ENCODE results near the gene SLC7A4.
A peak's percentile ranks its signal among the peaks of the same experiment; 100 is the strongest.
"Not testable (repeated sequence)": the region's sequence is repeated elsewhere in the genome, so short reads cannot be mapped to it uniquely, and the experiment has no call there.

Gene SLC7A4

GRCh38 chr22:21064917-21065864, 32.8 kb upstream of the SLC7A4 start:
- no peak for DNase-seq (ENCODE audit: low read depth)

GRCh38 chr22:21064425-21064824, 32.1 kb upstream of the SLC7A4 start:
- DNase-seq (ENCODE audit: low read depth), result not testable (repeated sequence)

GRCh38 chr22:21061660-21062321, 29.4 kb upstream of the SLC7A4 start:
- not testable (repeated sequence) for DNase-seq (ENCODE audit: low read depth)

GRCh38 chr22:21060363-21060762, 28.0 kb upstream of the SLC7A4 start:
- not testable (repeated sequence) for DNase-seq (ENCODE audit: low read depth)

GRCh38 chr22:21055880-21056319, 23.5 kb upstream of the SLC7A4 start:
- DNase-seq (ENCODE audit: low read depth), result no peak

- DNase-seq (ENCODE audit: low read depth), result no peak
These were observed 23.1 kb upstream of the SLC7A4 start for GRCh38 chr22:21055564-21055834.

- no peak for DNase-seq (ENCODE audit: low read depth)
These were observed 22.6 kb upstream of the SLC7A4 start for GRCh38 chr22:21054714-21055563.

- no peak for DNase-seq (ENCODE audit: low read depth)
These were observed 21.8 kb upstream of the SLC7A4 start for GRCh38 chr22:21054046-21054713.

GRCh38 chr22:21052715-21053459, 20.5 kb upstream of the SLC7A4 start:
- no peak for DNase-seq (ENCODE audit: low read depth)

GRCh38 chr22:21051831-21052400, 19.6 kb upstream of the SLC7A4 start:
- no peak for DNase-seq (ENCODE audit: low read depth)

- DNase-seq (ENCODE audit: low read depth), result no peak
These were observed 18.9 kb upstream of the SLC7A4 start for GRCh38 chr22:21051145-21051830.

GRCh38 chr22:21048965-21049364, 16.6 kb upstream of the SLC7A4 start:
- DNase-seq (ENCODE audit: low read depth), result not testable (repeated sequence)

- DNase-seq (ENCODE audit: low read depth), result not testable (repeated sequence)
These were observed 16.1 kb upstream of the SLC7A4 start for GRCh38 chr22:21048448-21048847.

GRCh38 chr22:21047730-21048129, 15.4 kb upstream of the SLC7A4 start:
- no peak for DNase-seq (ENCODE audit: low read depth)

GRCh38 chr22:21047035-21047661, 14.8 kb upstream of the SLC7A4 start:
- DNase-seq (ENCODE audit: low read depth), result no peak

- peak; percentile 8 for DNase-seq (ENCODE audit: low read depth)
These were observed 13.4 kb upstream of the SLC7A4 start, which contains the start of gene LRRC74B for GRCh38 chr22:21045585-21046294. LRRC74B (plus strand) TSS chr22:21045946; CDS start chr22:21045987, 41 bp downstream.

- DNase-seq (ENCODE audit: low read depth), result no peak
These were observed 12.7 kb upstream of the SLC7A4 start for GRCh38 chr22:21044931-21045584.

GRCh38 chr22:21043860-21044535, 11.6 kb upstream of the SLC7A4 start:
- no peak for DNase-seq (ENCODE audit: low read depth)
